ENCODE measurements around the gene NRDE2.

NRDE2 gene

DNA sequence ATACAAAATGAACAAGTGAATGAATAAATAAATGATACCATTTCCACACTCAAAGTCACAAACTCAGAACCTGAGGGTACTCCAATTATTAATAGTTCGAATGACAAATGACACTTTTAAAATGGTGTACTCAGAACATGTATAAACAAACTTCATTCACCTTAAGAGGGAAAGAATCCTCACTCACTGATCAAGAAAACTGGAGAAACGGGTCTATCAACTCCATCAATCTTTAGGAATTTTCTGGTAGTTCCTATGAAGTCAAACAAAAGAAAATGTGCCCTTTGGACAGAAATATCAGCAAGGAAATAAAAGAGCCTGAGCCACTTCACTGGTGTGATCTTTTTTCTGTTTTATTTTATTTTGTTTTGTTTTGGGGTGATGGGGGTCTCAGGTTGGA, 5.2 kb upstream of the NRDE2 start:
- no peak overlapping the region for H2AFZ ChIP-seq (ENCODE audit: low read depth, low read length, severe bottlenecking)
- no peaks in the 10 kb centered on the region for H3K9me3 ChIP-seq (ENCODE audit: insufficient read depth, low read length)
- no peak overlapping the region for H3K4me2 ChIP-seq (ENCODE audit: low read depth, low read length, poor library complexity, severe bottlenecking)
- H3K9me2 ChIP-seq (replicated peaks; ENCODE audit: insufficient read depth, low read length) = no peaks in the 10 kb centered on the region
- no peaks in the 10 kb centered on the region for H3K36me3 ChIP-seq (ENCODE audit: low read length)
- peaks cover 8% of the 10 kb centered on the region for H3F3A ChIP-seq (ENCODE audit: insufficient read depth)
- H4K20me1 ChIP-seq (ENCODE audit: low read depth, low read length) = no peaks in the 10 kb centered on the region
- no peak overlapping the region for H3K27ac ChIP-seq (ENCODE audit: low read depth, low read length)
- TF ChIP-seq EZH2phosphoT487 (conservative IDR thresholded peaks at IDR 0.05; ENCODE audit: low read length) = no peak
- TF ChIP-seq, protein P1, sequence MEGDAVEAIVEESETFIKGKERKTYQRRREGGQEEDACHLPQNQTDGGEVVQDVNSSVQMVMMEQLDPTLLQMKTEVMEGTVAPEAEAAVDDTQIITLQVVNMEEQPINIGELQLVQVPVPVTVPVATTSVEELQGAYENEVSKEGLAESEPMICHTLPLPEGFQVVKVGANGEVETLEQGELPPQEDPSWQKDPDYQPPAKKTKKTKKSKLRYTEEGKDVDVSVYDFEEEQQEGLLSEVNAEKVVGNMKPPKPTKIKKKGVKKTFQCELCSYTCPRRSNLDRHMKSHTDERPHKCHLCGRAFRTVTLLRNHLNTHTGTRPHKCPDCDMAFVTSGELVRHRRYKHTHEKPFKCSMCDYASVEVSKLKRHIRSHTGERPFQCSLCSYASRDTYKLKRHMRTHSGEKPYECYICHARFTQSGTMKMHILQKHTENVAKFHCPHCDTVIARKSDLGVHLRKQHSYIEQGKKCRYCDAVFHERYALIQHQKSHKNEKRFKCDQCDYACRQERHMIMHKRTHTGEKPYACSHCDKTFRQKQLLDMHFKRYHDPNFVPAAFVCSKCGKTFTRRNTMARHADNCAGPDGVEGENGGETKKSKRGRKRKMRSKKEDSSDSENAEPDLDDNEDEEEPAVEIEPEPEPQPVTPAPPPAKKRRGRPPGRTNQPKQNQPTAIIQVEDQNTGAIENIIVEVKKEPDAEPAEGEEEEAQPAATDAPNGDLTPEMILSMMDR (IDR thresholded peaks at IDR 0.05; ENCODE audit: insufficient read depth, low read length, poor library complexity, severe bottlenecking) = no peak
- no peak overlapping the region for H3K9ac ChIP-seq (ENCODE audit: low read length)
- H3K4me3 ChIP-seq (ENCODE audit: insufficient read depth, low read length, poor library complexity, severe bottlenecking) = no peak overlapping the region
- no peaks in the 10 kb centered on the region for H3K27me3 ChIP-seq (ENCODE audit: low read length)
- H3K79me2 ChIP-seq (ENCODE audit: insufficient read depth, low read length) = no peaks in the 10 kb centered on the region

DNA sequence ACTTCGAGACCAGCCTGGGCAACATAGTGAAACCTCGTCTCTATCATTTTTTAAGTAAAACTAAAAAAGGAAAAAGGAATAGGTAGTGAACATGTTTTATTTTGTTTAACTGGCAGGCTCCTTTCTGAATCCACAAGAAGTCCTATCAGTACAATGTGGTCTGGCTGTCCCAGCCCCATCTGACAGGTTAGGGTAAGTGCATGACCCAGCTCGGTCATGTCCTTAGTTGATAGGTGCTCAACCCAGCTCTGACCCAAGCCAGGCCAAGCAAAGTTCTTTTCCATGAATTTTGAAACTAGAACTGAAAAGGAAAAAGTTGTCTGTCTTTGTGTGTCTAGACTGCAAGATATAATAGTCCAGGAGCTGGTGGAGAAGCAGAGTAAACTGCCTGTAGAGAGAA, 4.7 kb upstream of the NRDE2 start:
- Histone ChIP-seq H4K20me1 (ENCODE audit: low read depth, low read length) (no peaks in the 10 kb centered on the region), H3K79me2 (ENCODE audit: insufficient read depth, low read length) (peaks cover 2% of the 10 kb centered on the region; the same call in 1 of the 2 replicates), H3K9me3 (ENCODE audit: insufficient read depth, low read length) (no peaks in the 10 kb centered on the region), H3K36me3 (ENCODE audit: low read length) (no peaks in the 10 kb centered on the region), H3K9ac (ENCODE audit: low read length) (no peak overlapping the region), H3K4me2 (ENCODE audit: low read depth, low read length, poor library complexity, severe bottlenecking) (no peak overlapping the region), H3F3A (ENCODE audit: insufficient read depth) (peaks cover 8% of the 10 kb centered on the region), H3K4me3 (ENCODE audit: insufficient read depth, low read length, poor library complexity, severe bottlenecking) (no peak overlapping the region), H2AFZ (ENCODE audit: low read depth, low read length, severe bottlenecking) (no peak overlapping the region), H3K27ac (ENCODE audit: low read depth, low read length) (no peak overlapping the region), H3K9me2 (replicated peaks; ENCODE audit: insufficient read depth, low read length) (no peaks in the 10 kb centered on the region), H3K27me3 (ENCODE audit: low read length) (no peaks in the 10 kb centered on the region)
- TF ChIP-seq, protein P1 (IDR thresholded peaks at IDR 0.05; ENCODE audit: insufficient read depth, low read length, poor library complexity, severe bottlenecking) = no peak
- TF ChIP-seq EZH2phosphoT487 (conservative IDR thresholded peaks at IDR 0.05; ENCODE audit: low read length) = no peak

DNA sequence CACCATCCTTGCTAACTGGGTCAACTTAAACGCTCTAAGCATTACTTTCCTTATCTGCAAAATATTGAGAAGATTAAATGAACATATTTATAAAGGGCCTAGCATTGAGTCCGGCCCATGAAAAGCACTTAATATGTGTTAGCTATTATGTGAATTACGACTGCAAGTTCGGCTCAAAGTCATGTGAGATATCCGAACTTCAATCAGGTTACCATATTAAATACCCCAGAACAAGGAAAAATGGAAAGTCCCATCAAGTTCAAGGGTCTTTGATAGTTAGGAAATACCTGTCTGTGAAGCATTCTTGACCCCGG, 487 bp upstream of the NRDE2 start:
- Histone ChIP-seq H3K9me2 (replicated peaks; ENCODE audit: insufficient read depth, low read length) (no peaks in the 10 kb centered on the region), H3K27ac (ENCODE audit: low read depth, low read length) (no peak overlapping the region), H3K36me3 (ENCODE audit: low read length) (no peaks in the 10 kb centered on the region), H3K4me3 (ENCODE audit: insufficient read depth, low read length, poor library complexity, severe bottlenecking) (peak overlapping the region; percentile 36), H3K79me2 (ENCODE audit: insufficient read depth, low read length) (peaks cover 36% of the 10 kb centered on the region), H2AFZ (ENCODE audit: low read depth, low read length, severe bottlenecking) (peak overlapping the region; percentile 83), H3F3A (ENCODE audit: insufficient read depth) (peaks cover 8% of the 10 kb centered on the region), H3K9ac (ENCODE audit: low read length) (no peak overlapping the region), H3K27me3 (ENCODE audit: low read length) (no peaks in the 10 kb centered on the region), H3K4me2 (ENCODE audit: low read depth, low read length, poor library complexity, severe bottlenecking) (peak overlapping the region; percentile 75), H3K9me3 (ENCODE audit: insufficient read depth, low read length) (no peaks in the 10 kb centered on the region), H4K20me1 (ENCODE audit: low read depth, low read length) (no peaks in the 10 kb centered on the region)
- TF ChIP-seq EZH2phosphoT487 (conservative IDR thresholded peaks at IDR 0.05; ENCODE audit: low read length) = no peak
- TF ChIP-seq, protein P1 (IDR thresholded peaks at IDR 0.05; ENCODE audit: insufficient read depth, low read length, poor library complexity, severe bottlenecking) = no peak
